ENCODE measurements around the gene CTNNA3. TPM values are rescaled to one million over a fixed set of nuclear protein-coding genes. Genes with fewer than 3 reads are reported as not detected.

CTNNA3 gene
- total RNA-seq, 1 donor from 2014 or later: 0.30 TPM

GRCh38 chr10:65950075-65950474, 1745.9 kb downstream of the CTNNA3 start:
- Mint-ChIP-seq H3K4me3 (ENCODE audit: unreplicated experiment) (no peak overlapping the region), H3K9me3 (ENCODE audit: unreplicated experiment) (peaks cover 14% of the 10 kb centered on the region), H3K36me3 (ENCODE audit: unreplicated experiment) (no peaks in the 10 kb centered on the region), H3K27me3 (ENCODE audit: unreplicated experiment) (no peaks in the 10 kb centered on the region), H3K4me1 (ENCODE audit: unreplicated experiment) (peaks cover 16% of the 10 kb centered on the region), H3K27ac (ENCODE audit: unreplicated experiment) (no peak overlapping the region)
- TF ChIP-seq, protein P1, sequence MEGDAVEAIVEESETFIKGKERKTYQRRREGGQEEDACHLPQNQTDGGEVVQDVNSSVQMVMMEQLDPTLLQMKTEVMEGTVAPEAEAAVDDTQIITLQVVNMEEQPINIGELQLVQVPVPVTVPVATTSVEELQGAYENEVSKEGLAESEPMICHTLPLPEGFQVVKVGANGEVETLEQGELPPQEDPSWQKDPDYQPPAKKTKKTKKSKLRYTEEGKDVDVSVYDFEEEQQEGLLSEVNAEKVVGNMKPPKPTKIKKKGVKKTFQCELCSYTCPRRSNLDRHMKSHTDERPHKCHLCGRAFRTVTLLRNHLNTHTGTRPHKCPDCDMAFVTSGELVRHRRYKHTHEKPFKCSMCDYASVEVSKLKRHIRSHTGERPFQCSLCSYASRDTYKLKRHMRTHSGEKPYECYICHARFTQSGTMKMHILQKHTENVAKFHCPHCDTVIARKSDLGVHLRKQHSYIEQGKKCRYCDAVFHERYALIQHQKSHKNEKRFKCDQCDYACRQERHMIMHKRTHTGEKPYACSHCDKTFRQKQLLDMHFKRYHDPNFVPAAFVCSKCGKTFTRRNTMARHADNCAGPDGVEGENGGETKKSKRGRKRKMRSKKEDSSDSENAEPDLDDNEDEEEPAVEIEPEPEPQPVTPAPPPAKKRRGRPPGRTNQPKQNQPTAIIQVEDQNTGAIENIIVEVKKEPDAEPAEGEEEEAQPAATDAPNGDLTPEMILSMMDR (IDR thresholded peaks at IDR 0.05): no peak
- no peak for DNase-seq (ENCODE audit: extremely low spot score, unreplicated experiment)

DNA sequence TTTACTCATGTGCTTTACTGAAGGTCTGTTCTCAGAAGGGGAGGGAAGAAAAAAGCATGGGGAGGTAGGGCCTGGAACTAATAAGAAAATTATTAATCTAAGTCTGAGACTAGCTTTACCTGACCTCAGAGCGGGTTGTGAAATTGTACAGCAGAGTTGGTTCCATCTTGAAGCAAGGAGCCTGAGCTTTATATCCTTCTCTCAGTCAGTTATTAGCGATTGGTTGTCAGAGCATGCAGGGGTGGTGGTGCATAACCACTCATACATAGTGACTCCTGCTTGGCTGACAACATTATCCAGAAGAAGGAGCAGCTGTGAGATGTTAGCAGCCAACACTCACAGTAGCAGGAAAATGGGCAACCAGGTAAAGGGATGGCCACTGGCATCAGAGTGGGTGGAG, 1746.5 kb downstream of the CTNNA3 start:
- H3K9me3 Mint-ChIP-seq (ENCODE audit: unreplicated experiment): peaks cover 9% of the 10 kb centered on the region
- DNase-seq (ENCODE audit: extremely low spot score, unreplicated experiment): no peak
- no peaks in the 10 kb centered on the region for H3K36me3 Mint-ChIP-seq (ENCODE audit: unreplicated experiment)
- H3K27ac Mint-ChIP-seq (ENCODE audit: unreplicated experiment): no peak overlapping the region
- H3K4me3 Mint-ChIP-seq (ENCODE audit: unreplicated experiment): no peak overlapping the region
- H3K27me3 Mint-ChIP-seq (ENCODE audit: unreplicated experiment): no peaks in the 10 kb centered on the region
- peaks cover 21% of the 10 kb centered on the region for H3K4me1 Mint-ChIP-seq (ENCODE audit: unreplicated experiment)
- TF ChIP-seq, protein P1 (IDR thresholded peaks at IDR 0.05): no peak

DNA sequence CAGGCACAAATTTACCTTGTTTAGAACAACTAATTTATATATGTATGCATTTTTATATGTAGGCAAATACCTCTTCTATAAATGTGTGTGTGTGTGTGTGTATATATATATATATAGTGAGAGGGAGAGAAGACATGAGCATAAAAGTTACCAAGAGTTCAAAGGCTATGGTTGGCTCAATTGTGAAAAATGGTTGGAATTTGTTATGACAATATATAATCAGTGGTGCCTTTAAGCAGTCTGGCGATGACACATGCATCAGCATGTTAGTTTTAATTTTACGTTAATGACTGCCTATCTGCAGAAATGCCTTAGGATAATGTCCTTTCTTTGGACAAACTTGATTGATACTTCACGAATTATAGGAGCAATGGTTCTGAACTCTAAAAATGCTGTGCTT, 1750.9 kb downstream of the CTNNA3 start:
- TF ChIP-seq, protein P1 (IDR thresholded peaks at IDR 0.05): no peak
- Mint-ChIP-seq H3K9me3 (ENCODE audit: unreplicated experiment) (peaks cover 9% of the 10 kb centered on the region), H3K4me3 (ENCODE audit: unreplicated experiment) (no peak overlapping the region), H3K4me1 (ENCODE audit: unreplicated experiment) (peaks cover 54% of the 10 kb centered on the region), H3K27me3 (ENCODE audit: unreplicated experiment) (no peaks in the 10 kb centered on the region), H3K27ac (ENCODE audit: unreplicated experiment) (no peak overlapping the region), H3K36me3 (ENCODE audit: unreplicated experiment) (no peaks in the 10 kb centered on the region)
- DNase-seq (ENCODE audit: extremely low spot score, unreplicated experiment): no peak

DNA sequence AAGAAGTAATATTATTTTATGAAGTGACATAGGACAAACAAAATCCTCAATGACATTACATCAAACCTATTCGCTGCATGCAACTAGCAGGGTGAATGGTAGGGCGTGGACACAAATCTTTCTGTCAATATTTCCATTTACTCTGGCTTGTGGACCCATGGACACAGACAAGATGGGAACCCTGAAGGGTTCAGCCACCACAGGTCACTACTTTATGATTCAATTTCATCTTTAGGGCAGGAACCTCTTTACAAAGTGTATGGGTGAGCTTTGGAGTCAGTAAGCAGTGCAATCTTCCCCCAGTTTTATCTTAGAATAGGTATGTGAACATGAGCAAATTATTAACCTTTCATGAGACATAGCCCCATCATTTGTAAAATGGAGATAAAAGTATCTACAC, 1752.5 kb downstream of the CTNNA3 start:
- TF ChIP-seq, protein P1 (IDR thresholded peaks at IDR 0.05): no peak
- H3K4me1 Mint-ChIP-seq (ENCODE audit: unreplicated experiment): peaks cover 54% of the 10 kb centered on the region
- no peak for DNase-seq (ENCODE audit: extremely low spot score, unreplicated experiment)
- no peak overlapping the region for H3K27ac Mint-ChIP-seq (ENCODE audit: unreplicated experiment)
- H3K27me3 Mint-ChIP-seq (ENCODE audit: unreplicated experiment): no peaks in the 10 kb centered on the region
- no peaks in the 10 kb centered on the region for H3K36me3 Mint-ChIP-seq (ENCODE audit: unreplicated experiment)
- no peaks in the 10 kb centered on the region for H3K9me3 Mint-ChIP-seq (ENCODE audit: unreplicated experiment)
- no peak overlapping the region for H3K4me3 Mint-ChIP-seq (ENCODE audit: unreplicated experiment)

DNA sequence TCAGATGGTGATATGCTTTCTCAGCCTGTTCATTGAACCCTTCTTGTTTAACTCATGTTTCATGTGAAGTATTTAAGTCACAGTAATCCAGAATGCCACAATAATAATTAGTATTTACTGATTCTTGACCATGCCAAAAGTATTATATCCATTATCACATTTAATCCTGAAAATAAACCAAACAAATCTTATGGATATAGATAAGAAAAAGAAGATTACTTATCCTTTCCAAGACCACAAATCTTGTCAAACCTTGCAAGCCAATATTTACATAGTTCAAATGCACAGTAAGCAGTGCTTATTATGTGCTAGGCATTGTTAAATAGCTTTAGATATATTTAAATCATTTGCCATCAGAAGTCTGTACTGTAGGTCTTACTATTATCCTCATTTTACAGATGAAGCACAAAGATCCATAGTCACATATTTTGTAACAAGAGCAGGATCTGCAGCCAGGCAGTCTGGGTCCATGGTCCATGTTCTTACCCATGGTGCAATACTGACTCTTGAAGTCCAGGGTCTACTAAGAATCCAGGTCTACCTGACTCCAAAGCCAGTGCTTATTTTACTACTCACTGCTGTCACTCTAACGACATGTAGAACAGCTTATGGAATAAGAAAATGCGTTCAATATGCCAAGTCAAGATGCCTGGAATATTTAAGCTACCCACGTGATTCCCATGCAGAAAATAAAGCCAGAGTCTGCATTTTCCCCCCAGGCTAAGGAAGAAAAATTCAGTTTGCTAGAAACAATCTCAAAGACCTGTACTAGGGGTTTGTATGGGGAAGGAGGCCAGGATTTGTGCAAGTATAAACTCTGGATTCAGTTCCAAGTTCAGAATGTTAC, 1755.0 kb downstream of the CTNNA3 start:
- H3K36me3 Mint-ChIP-seq (ENCODE audit: unreplicated experiment): no peaks in the 10 kb centered on the region
- TF ChIP-seq, protein P1 (IDR thresholded peaks at IDR 0.05): no peak

More for the DNA sequence above, 1755.0 kb downstream of the CTNNA3 start:
- no peak for DNase-seq (ENCODE audit: extremely low spot score, unreplicated experiment)
- Mint-ChIP-seq H3K9me3 (ENCODE audit: unreplicated experiment) (no peaks in the 10 kb centered on the region), H3K4me3 (ENCODE audit: unreplicated experiment) (no peak overlapping the region), H3K27me3 (ENCODE audit: unreplicated experiment) (no peaks in the 10 kb centered on the region), H3K27ac (ENCODE audit: unreplicated experiment) (no peak overlapping the region), H3K4me1 (ENCODE audit: unreplicated experiment) (peaks cover 47% of the 10 kb centered on the region)
